HG02571 (cell line): Measurements from ENCODE around the gene CASP6.

Source experiments
- ATAC-seq: cut with Tn5 transposase; IDR thresholded peaks from one replicate; pipeline ENCODE4 v1.9.1; 2021; ENCODE audit warnings: mild to moderate bottlenecking, moderate library complexity; ENCODE audit not compliant: unreplicated experiment

The CASP6 gene

GRCh38 chr4:109672169-109672930 is 30.9 kb downstream of the CASP6 start:
- ATAC-seq = no peak

- no peak for ATAC-seq
These were observed 31.9 kb downstream of the CASP6 start for GRCh38 chr4:109671350-109671749.

GRCh38 chr4:109665783-109666485 is 37.3 kb downstream of the CASP6 start:
- no peak for ATAC-seq

GRCh38 chr4:109662771-109663170 is 40.5 kb downstream of the CASP6 start:
- ATAC-seq = no peak

- ATAC-seq = no peak
These were observed 41.1 kb downstream of the CASP6 start for GRCh38 chr4:109662116-109662515.

GRCh38 chr4:109658871-109659410 is 44.3 kb downstream of the CASP6 start:
- no peak for ATAC-seq

- no peak for ATAC-seq
These were observed 45.3 kb downstream of the CASP6 start for GRCh38 chr4:109657854-109658418.

- ATAC-seq = no peak
These were observed 47.8 kb downstream of the CASP6 start for GRCh38 chr4:109655396-109655795.

GRCh38 chr4:109649872-109650271 is 53.4 kb downstream of the CASP6 start:
- peak; percentile 59 for ATAC-seq

GRCh38 chr4:109648997-109649575 is 54.2 kb downstream of the CASP6 start:
- ATAC-seq = no peak

GRCh38 chr4:109648266-109648996 is 54.8 kb downstream of the CASP6 start:
- peak; percentile 54 for ATAC-seq

GRCh38 chr4:109645874-109646710 is 57.2 kb downstream of the CASP6 start:
- ATAC-seq = no peak

- ATAC-seq = no peak
These were observed 62.6 kb downstream of the CASP6 start for GRCh38 chr4:109640644-109641043.
